ENCODE data around the gene MRPL24. TPM values are rescaled to one million over a fixed set of nuclear protein-coding genes. Genes with fewer than 3 reads are reported as not detected.

MRPL24 gene
- total and polyA plus RNA-seq, 12 donors, result 70.3 to 250 (median 88.1) TPM

- Histone ChIP-seq H3K27me3 (peaks cover 0 to 74% (median 42%) of the 10 kb centered on the region in 7 donors), H3K9me3 (no peaks in the 10 kb centered on the region), H3K4me3 (no peak overlapping the region), H3K36me3 (no peaks in the 10 kb centered on the region), H3K27ac (no peak overlapping the region), H3K4me1 (peaks cover 0 to 26% (median 17%) of the 10 kb centered on the region in 9 donors)
- 46 to 56% methylated on average over 20 of the region's 20 CpGs for WGBS, 2 donors
- no peak for ATAC-seq
- DNase-seq, result no peak
- no peak for TF ChIP-seq CTCF (IDR thresholded peaks at IDR 0.05)
- intact Hi-C loops (cut with DNase I), result loop anchor here in 8 of 10 donors (2.0 to 10.0 kb wide), 6 partner anchors 29 to 233 kb away; partner anchors contain the start of genes NTRK1 (in 3 of the 8), INSRR (in 1 of the 8) and LRRC71 (in 1 of the 8)
These were observed 49.0 kb downstream of the MRPL24 start for GRCh38 chr1:156691665-156692440.

- peaks cover 0 to 26% (median 17%) of the 10 kb centered on the region in 9 donors for H3K4me1 ChIP-seq
- intact Hi-C loops (cut with DNase I), result loop anchor here in 8 of 10 donors (2.0 to 10.0 kb wide), 6 partner anchors 30 to 234 kb away; partner anchors contain the start of genes NTRK1 (in 3 of the 8), INSRR (in 1 of the 8) and LRRC71 (in 1 of the 8)
- H3K36me3 ChIP-seq, result no peaks in the 10 kb centered on the region
- TF ChIP-seq CTCF (IDR thresholded peaks at IDR 0.05), result no peak
- H3K27ac ChIP-seq, result no peak overlapping the region
- WGBS, 2 donors, result 81 to 88% methylated on average over 10 of the region's 10 CpGs
- ATAC-seq (no peak), DNase-seq (no peak)
- H3K27me3 ChIP-seq, result peaks cover 0 to 80% (median 42%) of the 10 kb centered on the region in 7 donors
- H3K4me3 ChIP-seq, result no peak overlapping the region
- H3K9me3 ChIP-seq, result no peaks in the 10 kb centered on the region
These were observed 49.7 kb downstream of the MRPL24 start for GRCh38 chr1:156691191-156691590.

GRCh38 chr1:156690675-156691036, 50.2 kb downstream of the MRPL24 start:
- WGBS, 2 donors, result 71 to 76% methylated on average over 8 of the region's 8 CpGs
- ATAC-seq, result no peak
- Histone ChIP-seq H3K9me3 (no peaks in the 10 kb centered on the region), H3K4me1 (peaks cover 0 to 26% (median 17%) of the 10 kb centered on the region in 9 donors), H3K36me3 (no peaks in the 10 kb centered on the region), H3K27me3 (peaks cover 0 to 86% (median 47%) of the 10 kb centered on the region in 7 donors), H3K4me3 (no peak overlapping the region), H3K27ac (no peak overlapping the region)
- intact Hi-C loops (cut with DNase I), result loop anchor here in 8 of 10 donors (2.0 to 10.0 kb wide), 6 partner anchors 30 to 234 kb away; partner anchors contain the start of genes NTRK1 (in 3 of the 8), INSRR (in 1 of the 8) and LRRC71 (in 1 of the 8)
- TF ChIP-seq CTCF (IDR thresholded peaks at IDR 0.05), result no peak
- no peak for DNase-seq

GRCh38 chr1:156689953-156690674, 50.8 kb downstream of the MRPL24 start:
- no peak for TF ChIP-seq CTCF (IDR thresholded peaks at IDR 0.05)
- Histone ChIP-seq H3K4me1 (peaks cover 0 to 26% (median 17%) of the 10 kb centered on the region in 9 donors), H3K36me3 (no peaks in the 10 kb centered on the region), H3K27me3 (peaks cover 0 to 88% (median 52%) of the 10 kb centered on the region in 7 donors), H3K9me3 (no peaks in the 10 kb centered on the region), H3K27ac (no peak overlapping the region), H3K4me3 (peak overlapping the region in 2 of 10 donors; percentile 26 to 36)
- intact Hi-C loops (cut with DNase I), result loop anchor here (1.0 to 10.0 kb wide), 11 partner anchors 31 to 235 kb away; partner anchors contain the start of genes NTRK1 (in 4 of the 10), LRRC71 (in 2 of the 10) and INSRR (in 1 of the 10)
- DNase-seq (no peak), ATAC-seq (peak in 5 of 8 donors; percentile 4 to 29 (median 18))
- WGBS, 2 donors, result 23 to 28% methylated on average over 10 of the region's 10 CpGs

Measured in heart right ventricle (tissue), 16 donors.